ENCODE data around the gene LOC128125822.

DNA sequence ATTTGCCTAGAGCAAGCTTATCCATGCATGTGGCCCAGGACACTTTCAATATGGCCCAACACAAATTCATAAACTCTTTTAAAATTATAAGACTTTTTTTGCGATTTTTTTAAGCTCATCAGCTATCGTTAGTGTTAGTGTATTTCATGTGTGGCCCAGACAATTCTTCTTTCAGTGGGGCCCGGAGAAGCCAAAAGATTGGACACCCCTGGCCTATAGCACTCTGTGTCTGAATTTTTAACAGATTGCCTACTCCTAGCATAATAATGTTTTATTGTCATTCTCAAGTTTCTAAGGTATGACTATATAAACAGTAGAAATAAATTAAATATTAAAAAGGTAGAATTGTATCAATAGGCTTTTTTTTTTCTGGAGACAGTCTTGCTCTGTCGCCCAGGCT lies 48.6 kb upstream of the LOC128125822 start:
- TF ChIP-seq, protein P1, sequence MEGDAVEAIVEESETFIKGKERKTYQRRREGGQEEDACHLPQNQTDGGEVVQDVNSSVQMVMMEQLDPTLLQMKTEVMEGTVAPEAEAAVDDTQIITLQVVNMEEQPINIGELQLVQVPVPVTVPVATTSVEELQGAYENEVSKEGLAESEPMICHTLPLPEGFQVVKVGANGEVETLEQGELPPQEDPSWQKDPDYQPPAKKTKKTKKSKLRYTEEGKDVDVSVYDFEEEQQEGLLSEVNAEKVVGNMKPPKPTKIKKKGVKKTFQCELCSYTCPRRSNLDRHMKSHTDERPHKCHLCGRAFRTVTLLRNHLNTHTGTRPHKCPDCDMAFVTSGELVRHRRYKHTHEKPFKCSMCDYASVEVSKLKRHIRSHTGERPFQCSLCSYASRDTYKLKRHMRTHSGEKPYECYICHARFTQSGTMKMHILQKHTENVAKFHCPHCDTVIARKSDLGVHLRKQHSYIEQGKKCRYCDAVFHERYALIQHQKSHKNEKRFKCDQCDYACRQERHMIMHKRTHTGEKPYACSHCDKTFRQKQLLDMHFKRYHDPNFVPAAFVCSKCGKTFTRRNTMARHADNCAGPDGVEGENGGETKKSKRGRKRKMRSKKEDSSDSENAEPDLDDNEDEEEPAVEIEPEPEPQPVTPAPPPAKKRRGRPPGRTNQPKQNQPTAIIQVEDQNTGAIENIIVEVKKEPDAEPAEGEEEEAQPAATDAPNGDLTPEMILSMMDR (IDR thresholded peaks at IDR 0.05; ENCODE audit: poor library complexity), result no peak
- TF ChIP-seq EZH2 (IDR thresholded peaks at IDR 0.05; ENCODE audit: borderline replicate concordance), result no peak
